Calu3 (cell line): ENCODE data around the gene IRF2. TPM values are rescaled to one million over a fixed set of nuclear protein-coding genes. Genes with fewer than 3 reads are reported as not detected.

ENCODE experiments used
- Bru-seq: library from RNA; stranded (reverse); fragments of 400-500 nt; gene quantifications from one replicate; lab custom pipeline; 2021; lab: Mats Ljungman, UMichigan
- BruChase-seq, 2 experiments: library from RNA; stranded (reverse); fragments of 400-500 nt; gene quantifications; one replicate each; lab custom pipeline; 2021; lab: Mats Ljungman, UMichigan
- BruUV-seq: library from RNA; stranded (reverse); fragments of 400-500 nt; replicated peaks from 2 replicates; lab custom pipeline; 2021; lab: Mats Ljungman, UMichigan
- CTCF ChIA-PET: fragments of 300-600 bp; sonication (Branson Sonifier 250); formaldehyde crosslinking; loops from one replicate; lab custom pipeline; 2022; ENCODE audit warnings: antibody characterized with exemption; lab: Charles Lee
- DNase-seq: peaks from one replicate; pipeline ENCODE4 v3.0.0; 2022
- H3K27ac Mint-ChIP-seq: one replicate; pipeline ENCODE4 v1.8.0; 2022; ENCODE audit warnings: mixed read lengths; ENCODE audit not compliant: unreplicated experiment
- H3K27me3 Mint-ChIP-seq: one replicate; pipeline ENCODE4 v1.8.0; 2022; ENCODE audit warnings: mixed read lengths; ENCODE audit not compliant: unreplicated experiment
- H3K36me3 Mint-ChIP-seq: one replicate; pipeline ENCODE4 v1.8.0; 2022; ENCODE audit warnings: mild to moderate bottlenecking, moderate library complexity, mixed read lengths; ENCODE audit not compliant: insufficient read depth, unreplicated experiment
- H3K4me1 Mint-ChIP-seq: one replicate; pipeline ENCODE4 v1.8.0; 2022; ENCODE audit warnings: mild to moderate bottlenecking, low read depth, mixed read lengths; ENCODE audit not compliant: unreplicated experiment
- H3K4me3 Mint-ChIP-seq: one replicate; pipeline ENCODE4 v1.8.0; 2022; ENCODE audit warnings: mild to moderate bottlenecking, low read depth, moderate library complexity, mixed read lengths; ENCODE audit not compliant: unreplicated experiment
- H3K9me3 Mint-ChIP-seq: one replicate; pipeline ENCODE4 v1.8.0; 2022; ENCODE audit warnings: low read depth, mixed read lengths; ENCODE audit not compliant: unreplicated experiment
- intact Hi-C: fragments of 100-400 bp; cut with micrococcal nuclease; formaldehyde crosslinking; loops from one replicate; pipeline ENCODE4 v1.10.0; 2022; ENCODE audit not compliant: unreplicated experiment
- long read RNA-seq: library from polyadenylated mRNA; stranded (forward); transcript quantifications from one replicate; pipeline ENCODE4 v2.0.0, GENCODE V29; 2022
- total RNA-seq: library from RNA; stranded (reverse); gene quantifications from 2 replicates; pipeline ENCODE4 v1.2.3, GENCODE V29; 2022
- TF ChIP-seq, protein P1 (sequence below): fragments of 200-600 bp; IDR thresholded peaks from one replicate; pipeline ENCODE4 v1.8.0; 2022; ENCODE audit warnings: antibody characterized with exemption; ENCODE audit not compliant: unreplicated experiment

Gene IRF2
- total RNA-seq (27.3 and 28.2 TPM in 2 replicates), Bru-seq, nascent RNA (percentile 76 among the genes with signal in this experiment), BruChase-seq, experiment 1, labeled RNA remaining after a 6-hour chase (percentile 59 among the genes with signal in this experiment), BruChase-seq, experiment 2, labeled RNA remaining after a 2-hour chase (percentile 63 among the genes with signal in this experiment)
- long read RNA-seq, transcript IRF2-201 (9 exons, 2,303 nt), result major isoform, 26 of 38 reads
- long read RNA-seq, partial matches to known transcripts, result 3 of 38 reads
- long read RNA-seq, other reads (novel, unspliced or antisense), result 9 of 38 reads

GRCh38 chr4:184474263-184475095 is at the start of gene IRF2:
Gene IRF2 (minus strand): TSS chr4:184474550. CDS start chr4:184429064, 45,486 bp downstream.
- H3K27me3 Mint-ChIP-seq, result no peaks in the 10 kb centered on the region
- no peaks in the 10 kb centered on the region for H3K9me3 Mint-ChIP-seq
- TF ChIP-seq, protein P1, sequence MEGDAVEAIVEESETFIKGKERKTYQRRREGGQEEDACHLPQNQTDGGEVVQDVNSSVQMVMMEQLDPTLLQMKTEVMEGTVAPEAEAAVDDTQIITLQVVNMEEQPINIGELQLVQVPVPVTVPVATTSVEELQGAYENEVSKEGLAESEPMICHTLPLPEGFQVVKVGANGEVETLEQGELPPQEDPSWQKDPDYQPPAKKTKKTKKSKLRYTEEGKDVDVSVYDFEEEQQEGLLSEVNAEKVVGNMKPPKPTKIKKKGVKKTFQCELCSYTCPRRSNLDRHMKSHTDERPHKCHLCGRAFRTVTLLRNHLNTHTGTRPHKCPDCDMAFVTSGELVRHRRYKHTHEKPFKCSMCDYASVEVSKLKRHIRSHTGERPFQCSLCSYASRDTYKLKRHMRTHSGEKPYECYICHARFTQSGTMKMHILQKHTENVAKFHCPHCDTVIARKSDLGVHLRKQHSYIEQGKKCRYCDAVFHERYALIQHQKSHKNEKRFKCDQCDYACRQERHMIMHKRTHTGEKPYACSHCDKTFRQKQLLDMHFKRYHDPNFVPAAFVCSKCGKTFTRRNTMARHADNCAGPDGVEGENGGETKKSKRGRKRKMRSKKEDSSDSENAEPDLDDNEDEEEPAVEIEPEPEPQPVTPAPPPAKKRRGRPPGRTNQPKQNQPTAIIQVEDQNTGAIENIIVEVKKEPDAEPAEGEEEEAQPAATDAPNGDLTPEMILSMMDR, result no peak
- DNase-seq, result peak; percentile 92
- H3K27ac Mint-ChIP-seq, result peak within 1 kb of the TSS; percentile 96
- no TSS peak for BruUV-seq
- peaks cover 39% of the 10 kb centered on the region for H3K36me3 Mint-ChIP-seq
- H3K4me1 Mint-ChIP-seq, result peaks cover 15% of the 10 kb centered on the region
- peak within 1 kb of the TSS; percentile 88 for H3K4me3 Mint-ChIP-seq
- CTCF ChIA-PET, result interaction anchor here (0.7 to 1.2 kb wide), 4 partner anchors 40 to 210 kb away, joined by 3 read pairs; no protein-coding TSS in a partner anchor
- intact Hi-C loops, result loop anchor here (2.0 to 5.0 kb wide), 3 partner anchors 62 to 186 kb away; no protein-coding TSS in a partner anchor

DNA sequence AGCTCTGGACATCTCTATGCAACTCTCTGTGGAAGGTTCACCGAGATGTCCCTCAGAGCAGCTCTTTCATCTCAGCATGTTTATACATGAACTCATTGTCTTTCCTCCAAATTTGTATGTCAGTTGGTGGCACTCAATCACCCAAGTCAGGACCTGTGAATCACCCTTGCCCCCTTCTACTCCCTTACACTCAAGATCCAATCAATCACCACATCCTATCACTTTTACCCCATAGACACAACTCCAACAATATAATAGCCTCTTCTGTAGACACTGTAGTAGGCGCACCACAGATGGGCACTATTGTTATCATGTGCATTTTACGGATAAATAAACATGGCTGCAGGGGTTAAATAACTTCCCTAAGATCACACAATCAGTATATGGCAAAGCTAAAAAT is 41.3 kb upstream of the IRF2 start:
- CTCF ChIA-PET, result no interaction called here
- no peak for DNase-seq
- Mint-ChIP-seq H3K27me3 (peaks cover 16% of the 10 kb centered on the region), H3K4me3 (no peak overlapping the region), H3K4me1 (no peaks in the 10 kb centered on the region), H3K27ac (no peak overlapping the region), H3K9me3 (peaks cover 2% of the 10 kb centered on the region), H3K36me3 (no peaks in the 10 kb centered on the region)
- TF ChIP-seq, protein P1, result no peak
- no TSS peak for BruUV-seq
- intact Hi-C loops, result no loop called here

GRCh38 chr4:184514121-184514988 is 40.0 kb upstream of the IRF2 start:
- no peak overlapping the region for H3K4me3 Mint-ChIP-seq
- peaks cover 16% of the 10 kb centered on the region for H3K27me3 Mint-ChIP-seq
- TF ChIP-seq, protein P1, result no peak
- no peak overlapping the region for H3K27ac Mint-ChIP-seq
- H3K4me1 Mint-ChIP-seq, result no peaks in the 10 kb centered on the region
- DNase-seq, result peak; percentile 7
- intact Hi-C loops, result no loop called here
- H3K9me3 Mint-ChIP-seq, result peaks cover 2% of the 10 kb centered on the region
- no peaks in the 10 kb centered on the region for H3K36me3 Mint-ChIP-seq
- CTCF ChIA-PET, result interaction anchor here (1.2 kb wide), 1 partner anchor 39 kb away, joined by 3 read pairs; no protein-coding TSS in a partner anchor
- no TSS peak for BruUV-seq

- CTCF ChIA-PET, result interaction anchor here (1.2 kb wide), 1 partner anchor 39 kb away, joined by 3 read pairs; no protein-coding TSS in a partner anchor
- no peak for DNase-seq
- Mint-ChIP-seq H3K4me1 (no peaks in the 10 kb centered on the region), H3K9me3 (peaks cover 2% of the 10 kb centered on the region), H3K36me3 (no peaks in the 10 kb centered on the region), H3K4me3 (no peak overlapping the region), H3K27me3 (peaks cover 16% of the 10 kb centered on the region), H3K27ac (no peak overlapping the region)
- TF ChIP-seq, protein P1, result no peak
- BruUV-seq, result no TSS peak
- intact Hi-C loops, result no loop called here
These were observed 39.4 kb upstream of the IRF2 start for GRCh38 chr4:184513802-184514120.
